CD4-positive, alpha-beta T cell treated with Interleukin-4 for 1 hour (primary cell): Measurements from ENCODE around the gene MPO.

Experiments used
- DNase-seq, 2 donors: peaks; one replicate each; pipeline ENCODE4 v3.0.0-alpha.2; 2020 to 2022

The MPO gene

GRCh38 chr17:58229384-58229783 lies 51.4 kb downstream of the MPO start:
- no peak for DNase-seq

GRCh38 chr17:58228679-58229078 lies 52.1 kb downstream of the MPO start:
- no peak for DNase-seq

GRCh38 chr17:58227733-58228132 lies 53.0 kb downstream of the MPO start:
- DNase-seq = no peak

- DNase-seq = no peak
Measured at GRCh38 chr17:58224315-58224714, 56.4 kb downstream of the MPO start.
